HepG2 (cell line): ENCODE measurements around the gene SUSD6. TPM values are rescaled to one million over a fixed set of nuclear protein-coding genes. Genes with fewer than 3 reads are reported as not detected.
A peak's percentile ranks its signal among the peaks of the same experiment; 100 is the strongest.

Experiments
- DR1 ChIP-seq: sonication (generic); formaldehyde crosslinking; IDR thresholded peaks from 2 replicates; pipeline ENCODE4 v1.8.0; 2021; ENCODE audit warnings: mild to moderate bottlenecking, missing genetic modification reagents, inconsistent platforms
- HMGA1 ChIP-seq: sonication (generic); formaldehyde crosslinking; conservative IDR thresholded peaks from 2 replicates; pipeline ENCODE4 v1.4.0; 2020; ENCODE audit warnings: missing genetic modification reagents
- KLF16 ChIP-seq, 2 experiments: sonication (generic) in 1 of 2; formaldehyde crosslinking in 1 of 2; IDR thresholded peaks; 2 replicates each; pipeline versions ENCODE4 v1.6.1 to v1.8.0; 2016 to 2023; ENCODE audit warnings: missing genetic modification reagents in 2 of 2, missing compliant biosample characterization in 1 of 2
- KLF9 ChIP-seq: IDR thresholded peaks from 2 replicates; pipeline ENCODE4 v1.6.1; 2016; ENCODE audit warnings: low read depth
- MIER2 ChIP-seq: IDR thresholded peaks from 2 replicates; pipeline ENCODE4 v1.6.1; 2016; ENCODE audit warnings: missing biosample characterization, missing genetic modification reagents
- SYNCRIP ChIP-seq: fragments of 200-400 bp; formaldehyde crosslinking; IDR thresholded peaks from 2 replicates; pipeline ENCODE4 v1.6.1; 2018; ENCODE audit warnings: mild to moderate bottlenecking, low read depth, low read length; ENCODE audit not compliant: insufficient read depth
- ZNF234 ChIP-seq: sonication (generic); formaldehyde crosslinking; conservative IDR thresholded peaks from 2 replicates; pipeline ENCODE4 v1.5.1; 2020; ENCODE audit warnings: mild to moderate bottlenecking, missing genetic modification reagents
- ZNF441 ChIP-seq: sonication (generic); formaldehyde crosslinking; IDR thresholded peaks from 2 replicates; pipeline ENCODE4 v1.7.0; 2021; ENCODE audit warnings: missing genetic modification reagents, borderline replicate concordance
- ZNF709 ChIP-seq: sonication (generic); formaldehyde crosslinking; IDR thresholded peaks from 2 replicates; pipeline ENCODE4 v1.5.0; 2020; ENCODE audit warnings: mild to moderate bottlenecking, missing genetic modification reagents
- polyA plus RNA-seq, 8 experiments: library from polyadenylated mRNA; depleted of rRNA in 3 of 8; stranded (reverse) in 7 of 8; unstranded in 1 of 8; fragments of >200 nt; fragmentation: Illumina TruSeq in 4 of 8; extraction: Trizol in 4 of 8; gene quantifications; 2 replicates each; pipeline versions ENCODE4 v1.2.1 to v1.2.3, GENCODE V29; 2011 to 2016; ENCODE audit warnings: low read depth in 4 of 8, missing spikeins in 1 of 8, mixed read lengths in 1 of 8; ENCODE audit not compliant: insufficient read depth in 1 of 8
- total RNA-seq, 5 experiments: library from RNA; depleted of rRNA; stranded (reverse); fragments of >200 nt; fragmentation: Illumina TruSeq; extraction: Trizol; gene quantifications; 2 replicates each; pipeline ENCODE4 v1.2.3, GENCODE V29; 2016; ENCODE audit warnings: low read depth in 1 of 5
- TF ChIP-seq, protein P1 (sequence below): sonication (generic); formaldehyde crosslinking; IDR thresholded peaks from 2 replicates; pipeline ENCODE4 v1.9.0; 2022; ENCODE audit warnings: low read depth, missing genetic modification reagents
- TF ChIP-seq, protein P2 (sequence below): sonication (generic); formaldehyde crosslinking; IDR thresholded peaks from 2 replicates; pipeline ENCODE4 v1.5.1; 2020; ENCODE audit warnings: mild to moderate bottlenecking, missing genetic modification reagents
- TF ChIP-seq, protein P3 (sequence below): sonication (generic); formaldehyde crosslinking; IDR thresholded peaks from 2 replicates; pipeline ENCODE4 v1.4.0; 2020; ENCODE audit warnings: low read depth, missing genetic modification reagents
- TF ChIP-seq, protein P4 (sequence below): sonication (generic); formaldehyde crosslinking; IDR thresholded peaks from 2 replicates; pipeline ENCODE4 v1.4.0; 2020; ENCODE audit warnings: missing genetic modification reagents
- TF ChIP-seq, protein P5 (sequence below): sonication (generic); formaldehyde crosslinking; IDR thresholded peaks from 2 replicates; pipeline ENCODE4 v1.8.1; 2023; ENCODE audit warnings: mild to moderate bottlenecking, missing genetic modification reagents

Gene SUSD6
- total and polyA plus RNA-seq, 2 of the 13 experiments (the other 11 are each of a cell fraction or from before 2014, with no cell fraction given): 7.2 to 7.4 TPM

DNA sequence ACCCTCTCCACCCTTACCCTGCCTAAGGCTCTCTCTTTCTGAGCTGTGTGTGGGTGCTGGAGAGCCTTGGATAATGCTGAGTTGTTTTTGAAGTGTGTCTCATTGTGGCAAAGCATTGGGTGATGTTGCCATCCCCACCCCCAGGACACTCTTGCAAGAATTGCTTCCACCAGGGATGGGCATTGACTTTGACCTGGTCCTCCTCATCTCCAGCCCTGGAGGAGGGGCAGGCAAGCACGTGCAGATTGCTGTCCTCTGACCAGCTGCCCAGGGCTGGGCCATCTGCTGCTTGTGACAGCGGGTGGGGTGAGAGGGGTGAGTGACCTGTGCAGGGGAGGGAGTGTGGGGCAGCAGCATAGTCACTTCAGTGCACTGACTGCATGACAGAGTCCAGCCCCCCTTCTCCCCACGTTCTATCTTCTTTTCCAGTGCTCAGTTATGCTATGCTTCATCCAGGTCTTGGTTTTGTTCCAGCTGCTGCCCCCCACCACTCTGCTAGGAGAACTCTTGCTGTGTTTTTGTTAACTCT is 26.2 kb downstream of the SUSD6 start (continued):
- TF ChIP-seq, protein P1, sequence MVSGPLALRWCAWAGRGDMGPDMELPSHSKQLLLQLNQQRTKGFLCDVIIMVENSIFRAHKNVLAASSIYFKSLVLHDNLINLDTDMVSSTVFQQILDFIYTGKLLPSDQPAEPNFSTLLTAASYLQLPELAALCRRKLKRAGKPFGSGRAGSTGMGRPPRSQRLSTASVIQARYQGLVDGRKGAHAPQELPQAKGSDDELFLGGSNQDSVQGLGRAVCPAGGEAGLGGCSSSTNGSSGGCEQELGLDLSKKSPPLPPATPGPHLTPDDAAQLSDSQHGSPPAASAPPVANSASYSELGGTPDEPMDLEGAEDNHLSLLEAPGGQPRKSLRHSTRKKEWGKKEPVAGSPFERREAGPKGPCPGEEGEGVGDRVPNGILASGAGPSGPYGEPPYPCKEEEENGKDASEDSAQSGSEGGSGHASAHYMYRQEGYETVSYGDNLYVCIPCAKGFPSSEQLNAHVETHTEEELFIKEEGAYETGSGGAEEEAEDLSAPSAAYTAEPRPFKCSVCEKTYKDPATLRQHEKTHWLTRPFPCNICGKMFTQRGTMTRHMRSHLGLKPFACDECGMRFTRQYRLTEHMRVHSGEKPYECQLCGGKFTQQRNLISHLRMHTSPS: no peak
- TF ChIP-seq, protein P2, sequence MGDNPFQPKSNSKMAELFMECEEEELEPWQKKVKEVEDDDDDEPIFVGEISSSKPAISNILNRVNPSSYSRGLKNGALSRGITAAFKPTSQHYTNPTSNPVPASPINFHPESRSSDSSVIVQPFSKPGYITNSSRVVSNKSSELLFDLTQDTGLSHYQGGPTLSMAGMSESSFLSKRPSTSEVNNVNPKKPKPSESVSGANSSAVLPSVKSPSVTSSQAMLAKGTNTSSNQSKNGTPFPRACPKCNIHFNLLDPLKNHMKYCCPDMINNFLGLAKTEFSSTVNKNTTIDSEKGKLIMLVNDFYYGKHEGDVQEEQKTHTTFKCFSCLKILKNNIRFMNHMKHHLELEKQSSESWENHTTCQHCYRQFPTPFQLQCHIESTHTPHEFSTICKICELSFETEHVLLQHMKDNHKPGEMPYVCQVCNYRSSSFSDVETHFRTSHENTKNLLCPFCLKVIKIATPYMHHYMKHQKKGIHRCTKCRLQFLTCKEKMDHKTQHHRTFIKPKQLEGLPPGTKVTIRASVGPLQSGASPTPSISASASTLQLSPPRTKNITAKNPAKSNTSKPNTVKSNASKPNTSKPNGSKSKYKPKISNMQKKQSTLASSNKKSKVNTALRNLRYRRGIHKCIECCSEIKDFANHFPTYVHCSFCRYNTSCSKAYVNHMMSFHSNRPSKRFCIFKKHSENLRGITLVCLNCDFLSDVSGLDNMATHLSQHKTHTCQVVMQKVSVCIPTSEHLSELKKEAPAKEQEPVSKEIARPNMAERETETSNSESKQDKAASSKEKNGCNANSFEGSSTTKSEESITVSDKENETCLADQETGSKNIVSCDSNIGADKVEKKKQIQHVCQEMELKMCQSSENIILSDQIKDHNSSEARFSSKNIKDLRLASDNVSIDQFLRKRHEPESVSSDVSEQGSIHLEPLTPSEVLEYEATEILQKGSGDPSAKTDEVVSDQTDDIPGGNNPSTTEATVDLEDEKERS (CRISPR knock-in tag): peak; percentile 46; the same call in 1 of the 2 replicates
- TF ChIP-seq, protein P3, sequence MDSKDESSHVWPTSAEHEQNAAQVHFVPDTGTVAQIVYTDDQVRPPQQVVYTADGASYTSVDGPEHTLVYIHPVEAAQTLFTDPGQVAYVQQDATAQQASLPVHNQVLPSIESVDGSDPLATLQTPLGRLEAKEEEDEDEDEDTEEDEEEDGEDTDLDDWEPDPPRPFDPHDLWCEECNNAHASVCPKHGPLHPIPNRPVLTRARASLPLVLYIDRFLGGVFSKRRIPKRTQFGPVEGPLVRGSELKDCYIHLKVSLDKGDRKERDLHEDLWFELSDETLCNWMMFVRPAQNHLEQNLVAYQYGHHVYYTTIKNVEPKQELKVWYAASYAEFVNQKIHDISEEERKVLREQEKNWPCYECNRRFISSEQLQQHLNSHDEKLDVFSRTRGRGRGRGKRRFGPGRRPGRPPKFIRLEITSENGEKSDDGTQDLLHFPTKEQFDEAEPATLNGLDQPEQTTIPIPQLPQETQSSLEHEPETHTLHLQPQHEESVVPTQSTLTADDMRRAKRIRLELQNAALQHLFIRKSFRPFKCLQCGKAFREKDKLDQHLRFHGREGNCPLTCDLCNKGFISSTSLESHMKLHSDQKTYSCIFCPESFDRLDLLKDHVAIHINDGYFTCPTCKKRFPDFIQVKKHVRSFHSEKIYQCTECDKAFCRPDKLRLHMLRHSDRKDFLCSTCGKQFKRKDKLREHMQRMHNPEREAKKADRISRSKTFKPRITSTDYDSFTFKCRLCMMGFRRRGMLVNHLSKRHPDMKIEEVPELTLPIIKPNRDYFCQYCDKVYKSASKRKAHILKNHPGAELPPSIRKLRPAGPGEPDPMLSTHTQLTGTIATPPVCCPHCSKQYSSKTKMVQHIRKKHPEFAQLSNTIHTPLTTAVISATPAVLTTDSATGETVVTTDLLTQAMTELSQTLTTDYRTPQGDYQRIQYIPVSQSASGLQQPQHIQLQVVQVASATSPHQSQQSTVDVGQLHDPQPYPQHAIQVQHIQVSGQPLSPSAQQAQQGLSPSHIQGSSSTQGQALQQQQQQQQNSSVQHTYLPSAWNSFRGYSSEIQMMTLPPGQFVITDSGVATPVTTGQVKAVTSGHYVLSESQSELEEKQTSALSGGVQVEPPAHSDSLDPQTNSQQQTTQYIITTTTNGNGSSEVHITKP: peak; percentile 64
- TF ChIP-seq KLF9 (CRISPR knock-in tag) (no peak), MIER2 (no peak), KLF16 (CRISPR knock-in tag; IDR thresholded peaks at IDR 0.05) (peak in 1 of 2 experiments; percentile 56; a peak in 1 of 4 replicates), ZNF709 (no peak), ZNF234 (CRISPR knock-in tag) (no peak), DR1 (CRISPR knock-in tag) (no peak), SYNCRIP (no peak), HMGA1 (CRISPR knock-in tag) (no peak), ZNF441 (CRISPR knock-in tag) (no peak)
- TF ChIP-seq, protein P4, sequence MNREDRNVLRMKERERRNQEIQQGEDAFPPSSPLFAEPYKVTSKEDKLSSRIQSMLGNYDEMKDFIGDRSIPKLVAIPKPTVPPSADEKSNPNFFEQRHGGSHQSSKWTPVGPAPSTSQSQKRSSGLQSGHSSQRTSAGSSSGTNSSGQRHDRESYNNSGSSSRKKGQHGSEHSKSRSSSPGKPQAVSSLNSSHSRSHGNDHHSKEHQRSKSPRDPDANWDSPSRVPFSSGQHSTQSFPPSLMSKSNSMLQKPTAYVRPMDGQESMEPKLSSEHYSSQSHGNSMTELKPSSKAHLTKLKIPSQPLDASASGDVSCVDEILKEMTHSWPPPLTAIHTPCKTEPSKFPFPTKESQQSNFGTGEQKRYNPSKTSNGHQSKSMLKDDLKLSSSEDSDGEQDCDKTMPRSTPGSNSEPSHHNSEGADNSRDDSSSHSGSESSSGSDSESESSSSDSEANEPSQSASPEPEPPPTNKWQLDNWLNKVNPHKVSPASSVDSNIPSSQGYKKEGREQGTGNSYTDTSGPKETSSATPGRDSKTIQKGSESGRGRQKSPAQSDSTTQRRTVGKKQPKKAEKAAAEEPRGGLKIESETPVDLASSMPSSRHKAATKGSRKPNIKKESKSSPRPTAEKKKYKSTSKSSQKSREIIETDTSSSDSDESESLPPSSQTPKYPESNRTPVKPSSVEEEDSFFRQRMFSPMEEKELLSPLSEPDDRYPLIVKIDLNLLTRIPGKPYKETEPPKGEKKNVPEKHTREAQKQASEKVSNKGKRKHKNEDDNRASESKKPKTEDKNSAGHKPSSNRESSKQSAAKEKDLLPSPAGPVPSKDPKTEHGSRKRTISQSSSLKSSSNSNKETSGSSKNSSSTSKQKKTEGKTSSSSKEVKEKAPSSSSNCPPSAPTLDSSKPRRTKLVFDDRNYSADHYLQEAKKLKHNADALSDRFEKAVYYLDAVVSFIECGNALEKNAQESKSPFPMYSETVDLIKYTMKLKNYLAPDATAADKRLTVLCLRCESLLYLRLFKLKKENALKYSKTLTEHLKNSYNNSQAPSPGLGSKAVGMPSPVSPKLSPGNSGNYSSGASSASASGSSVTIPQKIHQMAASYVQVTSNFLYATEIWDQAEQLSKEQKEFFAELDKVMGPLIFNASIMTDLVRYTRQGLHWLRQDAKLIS: no peak
- TF ChIP-seq, protein P5, sequence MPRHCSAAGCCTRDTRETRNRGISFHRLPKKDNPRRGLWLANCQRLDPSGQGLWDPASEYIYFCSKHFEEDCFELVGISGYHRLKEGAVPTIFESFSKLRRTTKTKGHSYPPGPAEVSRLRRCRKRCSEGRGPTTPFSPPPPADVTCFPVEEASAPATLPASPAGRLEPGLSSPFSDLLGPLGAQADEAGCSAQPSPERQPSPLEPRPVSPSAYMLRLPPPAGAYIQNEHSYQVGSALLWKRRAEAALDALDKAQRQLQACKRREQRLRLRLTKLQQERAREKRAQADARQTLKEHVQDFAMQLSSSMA: no peak
